Measurements from ENCODE around the gene TMEM234. TPM values are rescaled to one million over a fixed set of nuclear protein-coding genes. Genes with fewer than 3 reads are reported as not detected.

Gene TMEM234
- total and polyA plus RNA-seq, 5 experiments from 2014 or later = 2.1 to 26.4 (median 4.9) TPM

DNA sequence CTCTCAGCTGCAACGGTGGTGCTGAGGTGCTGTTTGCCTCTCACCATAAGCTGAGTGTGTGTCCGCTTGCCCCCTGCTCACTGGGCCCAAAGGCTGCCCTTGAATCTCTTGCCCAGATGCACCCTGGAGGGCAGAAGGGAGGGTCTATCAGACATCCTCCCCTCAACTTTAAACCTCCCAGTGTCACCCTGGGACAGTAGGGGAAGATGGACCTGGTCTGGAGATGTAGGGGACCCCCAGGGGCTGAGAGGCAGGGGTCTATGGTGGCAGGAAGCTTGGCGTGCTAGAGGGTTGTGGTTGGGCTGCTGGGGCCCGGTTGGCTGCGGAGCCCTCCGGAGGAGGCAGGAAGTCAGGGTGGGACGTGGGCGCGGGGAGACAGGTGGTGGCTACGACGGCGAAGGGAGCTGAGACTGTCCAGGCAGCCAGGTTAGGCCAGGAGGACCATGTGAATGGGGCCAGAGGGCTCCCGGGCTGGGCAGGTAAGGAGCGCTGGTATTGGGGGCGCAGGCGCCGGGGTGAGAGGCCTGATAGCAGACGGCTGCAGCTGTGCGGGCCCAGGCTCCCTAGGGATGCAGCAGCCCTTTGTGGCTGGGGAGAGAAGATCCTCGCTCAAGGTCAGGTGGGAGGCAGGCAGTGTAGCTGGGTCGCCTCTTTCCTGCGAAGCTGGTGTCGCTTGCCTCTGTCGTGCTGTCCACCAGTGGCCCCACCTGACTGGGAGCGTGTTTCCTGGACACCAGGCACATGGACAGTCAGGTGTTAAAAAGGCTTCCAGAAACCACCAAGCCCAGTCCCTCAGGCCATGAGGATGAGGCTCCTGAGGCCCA is 29.0 kb upstream of the TMEM234 start, which contains the start of gene LCK:
LCK (plus strand) TSS at position 373 of the 824 bp plus-strand sequence. CDS start 23,065 bp downstream, outside the sequence.
- Mint-ChIP-seq H3K9me3 (no peaks in the 10 kb centered on the region), H3K4me3 (peak within 1 kb of the TSS; percentile 94 to 100 (median 100)), H3K4me1 (peaks cover 37 to 91% (median 66%) of the 10 kb centered on the region in 4 donors), H3K27me3 (peaks cover 0 to 1% (median 0%) of the 10 kb centered on the region in 5 donors), H3K36me3 (peaks cover 15 to 28% (median 16%) of the 10 kb centered on the region in 3 donors), H3K27ac (peak within 1 kb of the TSS; percentile 95 to 99 (median 98))
- DNase-seq (peak; percentile 41 to 78 (median 61)), ATAC-seq (peak; percentile 32)
- POLR2A ChIA-PET = interaction anchor here (0.6 to 50.5 kb wide), 19 partner anchors 8 to 641 kb away, joined by 3 to 2080 read pairs (median 5); partner anchors contain the start of genes BSDC1, CCDC28B, EIF3I and FAM167B

DNA sequence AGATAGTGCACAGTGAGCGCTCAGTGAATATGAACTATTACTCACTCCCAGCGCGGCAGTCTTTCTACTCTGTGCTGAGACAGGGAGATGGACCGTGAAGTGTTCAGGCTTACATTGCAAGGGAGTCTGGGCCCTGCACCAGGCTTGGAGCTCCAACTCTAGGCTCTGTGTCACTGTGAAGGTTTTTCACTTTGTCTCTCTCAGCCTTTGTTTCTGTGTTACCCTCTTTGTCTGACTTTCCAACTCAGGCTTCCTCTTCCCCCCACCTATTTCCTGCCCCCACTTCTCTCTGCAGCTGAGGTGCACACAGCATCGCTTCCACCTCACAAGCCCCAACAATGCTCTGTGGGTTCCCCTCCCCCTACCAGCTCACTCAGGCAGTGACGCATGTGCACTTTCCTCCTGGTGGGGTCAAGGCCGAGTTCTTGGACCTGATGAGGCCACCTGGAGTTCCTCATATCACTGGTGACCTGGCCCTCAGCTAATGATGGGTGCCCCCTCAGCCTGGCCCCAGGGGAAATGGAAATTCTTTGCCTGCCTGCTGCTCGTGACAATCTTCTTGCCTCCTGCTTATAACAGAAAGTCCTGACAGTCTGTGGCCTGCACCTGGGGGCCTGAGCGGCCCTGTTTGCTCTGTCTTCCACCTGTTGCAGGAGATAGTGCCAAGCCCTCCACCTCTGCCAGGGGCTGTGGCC is 27.8 kb upstream of the TMEM234 start:
- Mint-ChIP-seq H3K4me1 (peaks cover 35 to 87% (median 63%) of the 10 kb centered on the region in 4 donors), H3K27me3 (peaks cover 0 to 1% (median 0%) of the 10 kb centered on the region in 5 donors)
- ATAC-seq = peak; percentile 74 to 85

DNA sequence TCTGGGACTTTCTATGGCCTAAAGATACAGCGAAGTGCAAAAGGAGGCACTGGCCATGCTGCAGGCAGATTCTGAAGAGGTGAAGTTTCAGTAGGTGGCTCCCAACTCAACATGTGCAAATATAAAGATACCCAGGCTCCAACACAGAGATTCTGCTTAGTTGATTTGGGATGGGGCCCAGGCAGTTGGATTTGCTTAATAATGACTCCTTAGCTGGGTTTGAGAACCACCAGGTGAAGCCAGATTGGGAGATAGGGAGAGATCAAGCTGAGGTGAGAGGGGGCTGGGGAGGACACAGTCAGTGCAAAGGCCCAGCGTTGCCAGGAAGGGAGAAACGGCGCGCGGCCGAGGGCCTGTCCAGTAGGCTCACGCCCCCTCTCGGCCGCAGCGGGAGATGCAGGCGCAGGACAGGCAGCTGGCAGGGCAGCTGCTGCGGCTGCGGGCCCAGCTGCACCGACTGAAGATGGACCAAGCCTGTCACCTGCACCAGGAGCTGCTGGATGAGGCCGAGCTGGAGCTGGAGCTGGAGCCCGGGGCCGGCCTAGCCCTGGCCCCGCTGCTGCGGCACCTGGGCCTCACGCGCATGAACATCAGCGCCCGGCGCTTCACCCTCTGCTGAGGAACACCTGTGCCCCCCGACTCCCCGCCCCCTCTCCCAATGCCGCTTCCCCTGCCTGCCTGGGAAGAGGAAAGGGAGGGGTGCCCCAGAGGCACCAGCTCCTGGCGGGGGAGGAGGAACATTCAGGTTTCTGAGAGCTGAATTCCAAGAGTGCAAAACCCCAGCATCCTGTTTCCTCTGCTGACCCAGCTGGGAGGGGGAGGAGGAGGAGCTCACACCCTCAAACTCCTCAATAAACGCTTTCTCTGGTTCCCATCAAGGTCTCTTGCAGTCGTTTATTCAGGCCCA is 26.1 kb upstream of the TMEM234 start:
- POLR2A ChIA-PET = interaction anchor here (0.6 to 50.5 kb wide), 17 partner anchors 5 to 839 kb away, joined by 3 to 2080 read pairs (median 4); partner anchors contain the start of genes CCDC28B, EIF3I, FAM167B and HDAC1
- ATAC-seq (peak in 1 of 2 donors; percentile 3), DNase-seq (peak; percentile 45 to 82 (median 62))
- H3K4me1 Mint-ChIP-seq = peaks cover 29 to 72% (median 52%) of the 10 kb centered on the region in 4 donors
- H3K27me3 Mint-ChIP-seq = peaks cover 0 to 1% (median 0%) of the 10 kb centered on the region in 5 donors
- peak overlapping the region; percentile 63 to 100 (median 84) for H3K4me3 Mint-ChIP-seq
- H3K9me3 Mint-ChIP-seq = no peaks in the 10 kb centered on the region
- peak overlapping the region; percentile 94 to 99 (median 98) for H3K27ac Mint-ChIP-seq
- peaks cover 13 to 16% (median 16%) of the 10 kb centered on the region in 3 donors for H3K36me3 Mint-ChIP-seq

More for the DNA sequence above, 27.8 kb upstream of the TMEM234 start:
- H3K4me3 Mint-ChIP-seq = peak overlapping the region; percentile 94 to 100 (median 100)
- no peaks in the 10 kb centered on the region for H3K9me3 Mint-ChIP-seq
- peaks cover 14 to 22% (median 16%) of the 10 kb centered on the region in 3 donors for H3K36me3 Mint-ChIP-seq
- H3K27ac Mint-ChIP-seq = peak overlapping the region; percentile 95 to 99 (median 98)
- POLR2A ChIA-PET = interaction anchor here (0.8 to 50.5 kb wide), 21 partner anchors 6 to 401 kb away, joined by 3 to 2080 read pairs (median 5); partner anchors contain the start of genes BSDC1, CCDC28B, EIF3I and FAM167B
- DNase-seq = peak; percentile 61 to 93 (median 84)

DNA sequence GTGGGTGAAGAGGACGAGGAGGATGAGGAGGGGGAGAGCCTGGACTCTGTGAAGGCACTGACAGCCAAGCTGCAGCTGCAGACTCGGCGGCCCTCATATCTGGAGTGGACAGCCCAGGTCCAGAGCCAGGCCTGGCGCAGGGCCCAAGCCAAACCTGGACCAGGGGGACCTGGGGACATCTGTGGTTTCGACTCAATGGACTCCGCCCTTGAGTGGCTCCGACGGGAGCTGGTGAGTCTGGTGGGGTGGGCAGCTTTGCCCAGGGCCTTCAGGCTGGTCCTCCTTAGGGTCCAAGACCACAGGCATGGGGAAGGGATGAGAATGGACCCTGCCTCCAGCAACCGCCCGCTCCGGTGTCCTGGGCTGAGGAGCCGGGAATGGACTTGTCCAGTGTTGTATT is 25.3 kb upstream of the TMEM234 start:
- Mint-ChIP-seq H3K4me3 (peak overlapping the region in 6 of 10 donors; percentile 33 to 100 (median 86)), H3K27ac (peak overlapping the region; percentile 94 to 99 (median 98)), H3K4me1 (peaks cover 26 to 69% (median 53%) of the 10 kb centered on the region in 4 donors), H3K36me3 (peaks cover 6 to 10% (median 8%) of the 10 kb centered on the region in 3 donors), H3K9me3 (no peaks in the 10 kb centered on the region), H3K27me3 (peaks cover 0 to 1% (median 0%) of the 10 kb centered on the region in 5 donors)
- ATAC-seq = no peak
- no peak for DNase-seq
- POLR2A ChIA-PET = interaction anchor here (0.6 to 50.5 kb wide), 7 partner anchors 4 to 429 kb away, joined by 3 to 2080 read pairs (median 14); partner anchors contain the start of genes CCDC28B, EIF3I, FAM167B and HDAC1

DNA sequence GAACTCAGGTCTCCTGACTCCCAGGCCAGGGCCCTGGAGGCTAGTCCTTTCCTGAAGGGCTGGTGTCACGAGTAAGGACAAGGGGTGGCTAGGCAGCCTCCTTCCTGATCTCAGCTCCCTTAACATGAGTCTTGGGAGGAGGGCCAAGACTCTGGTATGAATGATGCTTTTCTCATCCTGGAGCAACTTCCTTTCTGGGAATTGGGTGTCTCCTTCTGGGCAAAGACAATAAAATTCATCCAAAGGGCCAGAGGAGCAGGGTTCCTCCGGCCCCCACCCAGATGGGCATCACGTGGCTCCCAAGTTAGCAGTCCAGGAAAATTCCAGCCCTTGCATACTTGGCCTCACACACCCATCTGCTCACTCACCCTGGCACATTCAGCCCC is 24.7 kb upstream of the TMEM234 start, which contains the start of gene FAM167B:
FAM167B (plus strand) TSS at position 335 of the 386 bp plus-strand sequence. CDS start 200 bp downstream, outside the sequence.
- DNase-seq (no peak), ATAC-seq (no peak)
- POLR2A ChIA-PET = interaction anchor here (0.7 to 50.5 kb wide), 4 partner anchors 3 to 90 kb away, joined by 4 to 2080 read pairs (median 1093); partner anchors contain the start of genes EIF3I, FAM167B, HDAC1 and LCK
- Mint-ChIP-seq H3K27ac (peak within 1 kb of the TSS; percentile 94 to 99 (median 98)), H3K9me3 (no peaks in the 10 kb centered on the region), H3K27me3 (peaks cover 0 to 1% (median 0%) of the 10 kb centered on the region in 5 donors), H3K4me1 (peaks cover 24 to 69% (median 58%) of the 10 kb centered on the region in 4 donors), H3K36me3 (peaks cover 2 to 7% (median 5%) of the 10 kb centered on the region in 3 donors), H3K4me3 (peak within 1 kb of the TSS; percentile 63 to 100 (median 84))

DNA sequence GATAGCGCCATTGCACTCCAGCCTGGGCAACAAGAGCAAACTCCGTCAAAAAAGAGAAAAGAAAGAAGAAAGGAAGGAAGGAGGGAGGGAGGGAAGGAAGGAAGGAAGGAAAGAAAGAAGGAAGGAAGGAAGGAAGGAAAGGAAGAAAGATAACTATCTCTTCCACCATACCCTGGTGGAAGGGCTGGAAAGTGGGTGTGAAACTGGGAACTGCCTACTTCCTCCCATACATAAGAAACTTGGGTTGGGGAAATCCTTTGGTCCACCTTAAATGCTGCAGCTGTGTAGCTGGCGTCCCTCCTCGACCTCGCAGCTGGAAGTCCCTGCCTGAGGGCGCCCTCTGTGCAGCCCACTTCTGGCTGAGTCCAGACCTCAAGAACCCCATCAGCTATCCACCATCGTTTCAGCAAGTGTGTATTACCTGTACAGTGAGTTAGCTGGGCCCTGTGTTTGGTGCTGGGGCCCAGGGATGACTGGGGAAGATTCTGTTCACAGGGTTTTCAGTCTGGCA is 20.2 kb upstream of the TMEM234 start:
- Mint-ChIP-seq H3K4me3 (peak overlapping the region in 8 of 10 donors; percentile 26 to 92 (median 72)), H3K9me3 (no peaks in the 10 kb centered on the region), H3K27ac (peak overlapping the region; percentile 48 to 89 (median 80)), H3K4me1 (peaks cover 11 to 38% (median 35%) of the 10 kb centered on the region in 4 donors), H3K27me3 (no peaks in the 10 kb centered on the region), H3K36me3 (no peaks in the 10 kb centered on the region)
- POLR2A ChIA-PET = interaction anchor here (0.5 to 50.5 kb wide), 5 partner anchors 28 to 514 kb away, joined by 3 to 2080 read pairs (median 4); partner anchors contain the start of genes BSDC1, FAM167B, HDAC1 and LCK
- DNase-seq (no peak), ATAC-seq (no peak)

DNA sequence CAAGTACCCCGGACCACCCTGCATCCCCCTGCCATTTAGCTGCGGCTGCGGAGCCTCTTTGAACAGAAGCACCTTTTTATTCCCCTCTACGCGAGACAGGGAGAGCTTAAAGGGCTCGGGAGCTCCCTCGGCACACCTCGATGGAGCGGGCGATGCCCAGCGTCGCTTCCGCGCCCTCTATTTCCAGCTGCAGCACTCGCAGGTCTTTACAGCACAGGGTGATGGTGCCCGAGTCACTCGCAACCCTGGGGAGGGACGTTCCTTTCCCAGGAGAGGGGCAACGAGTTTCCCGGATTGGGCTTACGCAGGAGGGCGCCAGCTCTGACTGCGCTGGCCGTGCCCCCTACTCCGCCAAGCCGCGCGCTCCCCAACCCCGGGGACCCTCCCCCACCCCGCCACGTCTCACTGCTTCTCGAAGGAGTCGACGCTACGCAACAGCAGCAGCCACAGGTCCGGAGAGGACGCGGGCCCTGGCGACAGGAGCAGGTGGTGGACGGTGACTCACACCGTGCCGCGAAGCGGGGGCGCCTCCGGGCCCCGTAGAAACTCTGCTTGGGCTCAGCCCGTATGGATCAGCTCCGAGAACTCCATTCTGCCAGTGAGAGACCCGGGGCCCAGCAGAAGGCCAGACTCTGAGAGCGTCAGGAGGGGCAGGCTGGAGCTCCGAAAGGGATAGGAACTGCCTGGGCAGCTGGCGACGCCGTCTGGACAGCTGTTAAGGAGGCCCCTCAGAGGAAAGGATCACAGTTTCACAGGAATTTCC is 19.0 kb upstream of the TMEM234 start:
- DNase-seq (peak in 5 of 10 donors; percentile 40 to 65 (median 51)), ATAC-seq (peak; percentile 71 to 78)
- H3K27ac Mint-ChIP-seq = peak overlapping the region; percentile 69 to 91 (median 85)
- no peaks in the 10 kb centered on the region for H3K36me3 Mint-ChIP-seq
- no peaks in the 10 kb centered on the region for H3K9me3 Mint-ChIP-seq
- POLR2A ChIA-PET = interaction anchor here (0.5 to 50.5 kb wide), 24 partner anchors 14 to 423 kb away, joined by 3 to 2080 read pairs (median 5); partner anchors contain the start of genes BSDC1, FAM167B, HDAC1 and IQCC
- peak overlapping the region; percentile 88 to 93 (median 90) for H3K4me3 Mint-ChIP-seq
- H3K27me3 Mint-ChIP-seq = no peaks in the 10 kb centered on the region
- peaks cover 7 to 26% (median 25%) of the 10 kb centered on the region in 4 donors for H3K4me1 Mint-ChIP-seq

DNA sequence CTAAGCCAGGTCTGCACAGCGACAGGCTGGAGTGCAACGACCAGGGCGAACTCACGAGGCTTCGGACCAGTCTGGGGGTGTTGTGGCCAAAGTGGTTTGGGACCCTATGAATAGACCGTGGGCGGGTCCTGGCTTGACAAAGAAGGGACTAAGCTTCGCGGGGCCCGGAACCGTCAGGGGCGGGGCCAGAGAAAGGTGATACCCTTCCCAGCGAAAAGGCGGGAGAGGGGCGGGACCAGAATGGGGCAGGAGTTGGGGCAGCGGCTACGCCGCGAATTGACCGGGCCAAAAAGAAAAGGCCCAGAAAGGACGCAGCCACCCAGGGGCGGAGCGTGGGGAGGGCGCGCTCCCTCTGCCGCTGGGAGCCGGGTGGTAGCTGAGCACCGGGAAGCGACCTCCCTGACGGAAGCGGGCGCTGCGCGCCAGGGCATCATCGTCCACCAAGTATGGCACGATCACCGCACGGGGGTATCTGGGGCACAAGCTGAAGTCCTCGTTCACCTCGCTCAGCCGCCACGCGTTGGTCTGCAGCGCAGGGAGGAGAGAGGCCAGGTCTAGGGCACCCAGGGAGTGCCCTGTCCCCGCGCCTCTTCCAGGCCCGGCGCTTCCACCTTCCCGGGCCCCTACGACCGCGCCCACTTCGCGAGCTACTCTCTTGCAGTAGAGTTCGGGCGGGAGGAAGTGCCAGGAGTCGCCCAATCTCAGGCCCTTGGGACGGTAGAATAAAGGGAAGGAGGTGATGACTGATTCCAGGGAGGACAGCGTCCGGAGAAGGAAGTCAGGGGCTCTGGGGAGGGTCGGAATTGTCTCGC is 18.2 kb upstream of the TMEM234 start:
- POLR2A ChIA-PET = interaction anchor here (0.5 to 50.5 kb wide), 21 partner anchors 13 to 154 kb away, joined by 3 to 2080 read pairs (median 6); partner anchors contain the start of genes BSDC1, FAM167B, HDAC1 and IQCC
- peak; percentile 81 for ATAC-seq
- Mint-ChIP-seq H3K4me1 (peaks cover 7 to 21% (median 20%) of the 10 kb centered on the region in 4 donors), H3K9me3 (no peaks in the 10 kb centered on the region), H3K27ac (peak overlapping the region; percentile 69 to 91 (median 84)), H3K27me3 (no peaks in the 10 kb centered on the region), H3K4me3 (peak overlapping the region; percentile 88 to 93 (median 90)), H3K36me3 (no peaks in the 10 kb centered on the region)
- DNase-seq = peak; percentile 57 to 84 (median 64)

DNA sequence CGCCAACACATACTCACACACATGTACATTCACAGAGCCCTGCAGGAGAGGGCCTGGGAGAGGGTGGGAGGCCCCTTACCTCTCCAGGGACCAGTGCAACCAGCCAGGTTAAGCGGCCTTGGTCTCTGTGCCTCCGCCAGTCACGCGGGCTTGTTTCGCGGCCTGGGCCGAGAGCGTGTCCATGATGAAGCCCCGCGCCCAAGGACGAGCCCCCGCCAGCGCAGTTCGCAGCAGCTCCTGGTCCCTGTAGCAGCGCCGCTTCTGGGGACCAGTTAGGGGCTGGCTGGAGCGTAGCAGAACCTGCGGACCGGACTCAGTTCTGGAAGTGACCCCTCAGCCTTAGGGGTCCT is 17.6 kb upstream of the TMEM234 start:
- no peaks in the 10 kb centered on the region for H3K9me3 Mint-ChIP-seq

More for the DNA sequence above, 17.6 kb upstream of the TMEM234 start:
- POLR2A ChIA-PET = interaction anchor here (1.2 to 50.5 kb wide), 12 partner anchors 12 to 155 kb away, joined by 4 to 2080 read pairs (median 8); partner anchors contain the start of genes BSDC1, FAM167B, HDAC1 and IQCC
- Mint-ChIP-seq H3K4me3 (peak overlapping the region; percentile 88 to 93 (median 90)), H3K36me3 (no peaks in the 10 kb centered on the region), H3K4me1 (peaks cover 7 to 21% (median 20%) of the 10 kb centered on the region in 4 donors), H3K27me3 (no peaks in the 10 kb centered on the region), H3K27ac (peak overlapping the region in 4 of 10 donors; percentile 57 to 89 (median 84))
- no peak for DNase-seq
- ATAC-seq = no peak
